GM21367 (cell line): ENCODE data around the gene TEX36.
"Not testable (repeated sequence)": the region's sequence is repeated elsewhere in the genome, so short reads cannot be mapped to it uniquely, and the experiment has no call there.

ENCODE experiments used
- ATAC-seq: cut with Tn5 transposase; IDR thresholded peaks from one replicate; pipeline ENCODE4 v1.9.1; 2021; ENCODE audit not compliant: unreplicated experiment

Gene TEX36

DNA sequence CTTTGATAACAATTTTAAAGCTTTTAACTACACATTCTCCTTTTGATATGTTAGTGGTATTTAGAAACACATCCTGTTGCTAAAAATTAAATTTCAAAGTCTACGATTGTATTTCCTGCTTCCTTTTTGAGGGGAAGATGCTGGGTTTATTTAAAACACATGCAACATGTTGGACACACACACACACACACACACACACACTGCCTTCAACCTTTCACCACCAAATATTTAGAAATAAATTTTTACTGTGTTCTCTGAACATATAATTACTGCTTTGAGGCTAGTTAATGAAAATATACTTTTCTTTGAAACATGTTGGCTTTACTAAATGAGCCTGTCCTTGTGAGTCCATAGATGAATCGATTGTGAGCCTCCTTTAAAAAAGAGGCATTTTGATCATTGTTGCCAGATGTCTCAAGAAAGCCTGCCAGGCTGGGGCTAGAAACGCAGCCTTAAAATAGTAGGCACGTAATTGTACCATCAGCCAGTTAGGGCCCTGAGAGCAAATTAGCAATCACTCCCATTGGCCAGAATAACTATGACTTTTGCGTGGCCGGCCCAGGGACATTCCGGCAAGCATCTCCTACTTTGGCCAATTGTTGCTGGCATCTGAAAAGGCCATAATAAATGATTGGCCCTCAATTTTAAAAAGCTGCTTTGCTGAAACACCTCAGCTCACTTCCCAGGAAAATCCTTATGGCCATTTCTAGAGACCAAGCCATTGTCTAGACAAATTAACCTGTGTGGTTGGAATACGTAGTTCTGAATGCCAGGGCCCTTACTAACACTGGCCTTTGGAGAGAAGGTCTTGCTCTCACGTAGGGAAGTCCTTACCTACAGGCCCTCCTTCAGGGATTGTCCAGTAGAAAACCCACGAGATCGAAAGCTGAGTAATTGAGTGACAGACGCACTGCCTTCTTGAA is 9.9 kb upstream of the TEX36 start:
- ATAC-seq = no peak

DNA sequence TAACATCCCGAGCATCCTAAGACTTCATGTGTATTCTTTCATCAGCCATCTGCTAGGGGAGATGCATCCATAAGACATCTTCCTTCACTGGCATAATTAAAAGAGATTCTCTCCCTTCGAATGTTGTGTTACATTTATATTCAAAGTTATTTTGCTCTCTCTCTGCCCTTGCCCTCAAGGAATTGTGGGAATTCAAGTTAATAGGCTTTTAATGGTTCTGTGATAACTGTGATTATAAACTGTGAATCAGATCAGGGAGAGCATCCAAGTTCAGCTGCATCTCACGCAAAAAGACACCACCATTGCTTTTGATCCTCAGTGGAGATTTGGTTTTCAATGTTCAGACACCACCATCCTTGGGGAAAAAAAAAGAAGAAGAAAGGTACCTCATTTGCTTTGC is 9.2 kb upstream of the TEX36 start:
- ATAC-seq = no peak

DNA sequence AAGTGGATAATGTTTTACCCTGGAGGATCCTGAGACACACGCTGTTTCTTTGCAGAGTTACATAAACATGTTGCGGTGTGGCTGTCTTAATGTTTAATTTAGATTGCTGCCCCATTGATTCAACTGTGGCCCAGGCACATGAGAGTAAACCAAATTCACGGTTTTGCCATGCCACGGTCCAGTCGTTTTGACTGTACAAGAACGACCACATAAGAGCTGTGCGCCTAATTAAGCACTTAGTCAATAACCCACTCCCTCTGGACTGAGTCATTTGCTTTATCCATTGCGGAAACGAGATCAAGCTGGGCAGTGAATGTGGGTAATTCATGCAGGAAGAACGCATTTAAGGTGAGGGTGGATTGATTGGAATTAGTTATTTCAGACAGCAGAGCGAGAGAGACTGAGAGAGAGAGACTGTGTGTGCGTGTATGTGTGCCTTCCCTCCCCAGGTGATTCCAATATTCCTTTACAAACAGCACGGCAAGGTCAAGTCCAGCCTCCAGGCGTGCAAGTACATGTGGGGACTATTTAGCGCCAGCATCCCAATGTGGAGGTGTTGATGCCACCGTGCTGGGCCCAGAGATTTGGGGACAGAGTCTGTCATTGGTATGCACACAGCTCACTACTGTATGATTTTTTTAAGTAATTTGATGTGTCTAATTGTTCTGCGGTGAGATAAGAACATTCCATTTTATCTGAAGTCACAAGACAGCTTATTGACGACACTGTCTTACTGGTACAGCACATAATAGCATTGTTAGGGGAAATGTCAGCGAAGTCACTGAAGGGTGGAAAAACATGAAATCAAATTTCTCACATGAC is 8.4 kb upstream of the TEX36 start:
- no peak for ATAC-seq

DNA sequence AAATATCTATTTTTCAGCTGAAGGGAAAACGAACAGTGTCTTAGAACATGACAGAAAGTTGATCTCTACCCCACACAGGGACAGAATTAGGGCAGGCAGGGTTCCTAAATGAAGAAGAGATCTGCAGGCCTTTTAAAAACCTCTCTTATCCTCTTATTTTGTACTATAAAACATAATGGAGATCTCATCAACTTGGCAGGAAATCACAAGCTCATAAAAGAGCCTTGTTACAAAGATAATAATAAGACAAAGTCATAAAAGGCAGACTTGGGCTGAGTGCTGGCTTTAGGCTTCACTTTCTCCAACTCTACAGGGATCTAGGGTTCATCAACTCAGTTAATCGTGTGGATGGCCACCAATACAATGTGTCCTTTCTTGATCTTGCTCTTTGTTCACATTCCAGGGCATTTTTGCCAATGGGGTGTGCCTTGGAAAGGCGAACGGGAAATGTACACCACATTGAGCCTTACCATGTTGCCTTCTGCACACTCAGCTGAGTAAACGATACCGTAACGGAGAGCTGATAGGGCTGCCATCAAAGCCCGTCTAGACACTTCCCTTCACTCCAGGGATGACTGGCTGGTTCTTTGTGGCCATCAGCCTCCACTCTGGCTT is 7.1 kb upstream of the TEX36 start:
- no peak for ATAC-seq

DNA sequence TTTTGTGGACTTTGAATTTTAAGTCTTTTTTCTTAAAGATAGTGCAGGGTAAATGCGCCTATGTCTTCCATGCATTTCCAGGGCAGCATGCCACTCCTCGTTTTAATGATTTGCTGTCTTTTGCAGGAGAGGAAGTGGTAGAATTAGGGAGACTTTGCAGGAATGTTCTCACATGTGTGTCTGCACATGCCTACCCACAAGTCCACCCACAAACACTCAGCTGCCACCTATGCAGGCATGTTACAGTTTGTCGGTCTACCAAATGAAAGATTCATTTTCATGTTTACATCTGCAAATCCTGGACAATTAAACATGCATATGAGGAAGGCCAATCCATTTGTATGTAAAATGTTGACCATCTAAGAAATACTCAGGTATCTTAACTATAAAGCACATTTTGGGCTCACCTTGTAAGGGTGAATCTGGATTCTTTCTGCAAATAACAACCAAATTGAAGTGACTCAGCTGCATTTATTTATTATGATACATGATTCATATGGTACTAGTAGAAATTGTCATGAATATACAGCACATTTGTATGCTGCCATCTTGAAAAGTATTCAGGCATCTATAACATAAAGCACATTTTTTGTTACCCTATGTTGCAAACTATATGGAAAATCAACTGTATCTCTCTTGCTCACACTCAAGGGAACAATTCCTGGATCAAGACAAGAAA is 4.7 kb upstream of the TEX36 start:
- ATAC-seq = no peak

DNA sequence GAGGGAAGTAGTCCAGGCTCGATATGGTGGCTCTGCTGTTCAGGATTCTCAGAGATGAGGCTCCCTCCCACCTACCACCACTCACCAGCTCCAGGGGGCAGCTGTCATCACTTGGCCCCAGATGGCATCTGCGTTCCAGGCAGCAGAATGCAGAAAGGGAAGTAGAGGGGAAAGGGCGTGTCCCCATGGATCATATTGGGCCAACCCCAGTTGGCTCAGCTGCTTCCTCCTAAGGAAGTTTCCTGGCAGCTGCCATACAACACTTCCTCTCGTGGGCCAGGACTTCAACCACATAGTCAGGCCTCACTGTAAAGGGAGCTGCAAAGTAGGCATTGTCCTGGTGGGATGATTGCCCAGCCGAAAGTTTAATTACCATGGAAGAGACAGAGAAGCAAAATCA is 1.6 kb upstream of the TEX36 start:
- ATAC-seq = no peak

DNA sequence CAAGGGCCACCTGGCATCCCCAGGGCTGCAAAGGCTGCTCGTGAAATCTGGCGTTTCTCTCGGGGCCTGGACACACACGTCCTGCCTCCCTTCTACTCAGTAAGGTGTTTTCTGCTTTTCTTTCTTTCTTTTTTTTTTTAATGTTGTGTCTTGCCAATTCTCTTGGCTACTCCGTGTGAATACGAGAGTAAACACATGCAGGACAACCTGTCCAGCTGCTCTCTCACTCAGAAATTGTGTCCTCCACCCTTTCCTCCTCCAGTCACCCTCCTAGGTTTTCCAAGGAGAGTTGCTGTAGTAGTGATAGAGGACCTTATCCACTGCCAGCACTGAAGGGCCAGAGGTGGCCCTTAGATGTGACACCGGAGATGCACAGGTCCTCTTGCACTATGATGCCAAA is 858 bp upstream of the TEX36 start:
- ATAC-seq = no peak

DNA sequence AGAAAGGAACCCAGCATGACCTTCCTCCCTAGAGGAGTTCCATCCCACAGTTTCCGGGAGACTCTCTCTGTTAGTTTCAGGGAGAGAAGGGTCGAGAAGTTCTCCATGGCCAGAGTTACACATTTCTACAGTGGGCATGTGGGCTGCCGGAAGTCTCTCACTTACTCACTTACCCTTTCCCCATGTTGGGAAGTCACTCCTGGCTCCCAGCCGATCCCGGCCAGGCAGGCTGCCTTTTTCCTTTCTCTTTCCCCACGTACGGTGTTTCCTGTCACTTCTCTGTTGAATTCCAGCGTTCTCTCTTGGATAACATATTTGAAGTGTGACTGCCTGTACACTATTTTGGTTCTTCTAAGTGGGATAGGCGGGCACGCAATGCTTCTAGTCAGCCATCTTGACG is 3.5 kb downstream of the TEX36 start:
- ATAC-seq = no peak

DNA sequence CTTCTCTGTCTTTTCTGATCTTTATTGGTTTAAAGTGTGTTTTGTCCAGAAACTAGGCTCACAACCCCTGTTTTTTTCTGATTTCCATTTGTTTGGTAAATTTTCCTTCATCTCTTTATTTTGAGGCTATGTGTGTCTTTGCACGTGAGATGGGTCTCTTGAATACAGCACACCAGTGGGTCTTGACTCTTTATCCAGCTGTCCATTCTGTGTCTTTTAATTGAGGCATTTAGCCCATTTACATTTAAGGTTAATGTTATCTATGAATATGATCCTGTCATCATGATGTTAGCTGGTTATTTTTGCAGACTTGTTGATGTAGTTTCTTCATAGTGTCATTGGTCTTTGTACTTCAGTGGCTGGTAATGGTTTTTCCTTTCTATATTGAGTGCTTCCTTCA is 10.1 kb downstream of the TEX36 start:
- no peak for ATAC-seq

DNA sequence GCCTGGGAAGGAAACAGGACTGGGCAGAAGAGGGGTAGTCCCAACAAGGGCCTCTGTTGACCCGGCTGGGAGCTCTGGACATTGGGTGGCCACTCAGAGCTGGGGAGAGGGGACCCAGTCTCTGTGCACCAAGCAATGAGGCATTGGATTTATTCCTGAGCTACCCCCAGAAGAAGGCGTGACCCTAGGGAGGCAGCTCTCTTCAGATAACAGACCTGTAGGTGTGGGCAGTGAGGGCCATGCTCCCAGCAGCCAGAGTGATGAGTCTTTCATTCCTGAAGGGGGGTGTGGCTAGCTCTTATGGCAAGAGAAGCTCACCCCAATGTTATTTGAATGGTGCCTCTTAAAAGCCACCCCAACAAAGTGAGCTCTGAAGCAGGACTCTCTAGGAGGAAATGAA is 20.4 kb downstream of the TEX36 start:
- ATAC-seq = no peak

DNA sequence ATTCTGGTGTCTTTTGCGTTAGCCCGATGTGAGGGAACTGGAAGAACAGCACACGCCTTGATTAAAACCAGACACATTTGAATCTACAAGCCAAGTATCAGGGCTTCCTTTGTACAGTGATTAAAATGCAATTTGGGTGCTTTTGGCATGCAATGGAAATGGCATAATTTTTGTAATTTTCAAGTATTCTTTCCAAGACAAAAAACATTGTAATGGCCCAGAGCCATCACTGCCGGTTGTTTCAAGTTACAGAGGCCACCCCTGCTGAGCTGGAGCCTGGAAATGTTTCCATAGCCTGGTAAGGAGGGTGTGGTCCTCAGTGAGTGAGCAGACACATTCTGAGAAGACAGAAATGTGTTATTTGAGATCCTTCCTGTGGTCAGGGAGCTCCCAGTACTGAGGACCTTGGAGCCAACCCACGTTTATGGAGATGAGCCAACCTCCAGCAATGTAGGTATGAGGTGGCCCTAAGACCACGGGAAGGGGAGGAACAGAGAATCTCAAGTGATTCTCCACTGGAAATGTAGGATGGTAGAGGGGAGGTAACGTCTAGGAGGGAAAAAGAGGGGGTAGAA is 20.9 kb downstream of the TEX36 start:
- no peak for ATAC-seq

DNA sequence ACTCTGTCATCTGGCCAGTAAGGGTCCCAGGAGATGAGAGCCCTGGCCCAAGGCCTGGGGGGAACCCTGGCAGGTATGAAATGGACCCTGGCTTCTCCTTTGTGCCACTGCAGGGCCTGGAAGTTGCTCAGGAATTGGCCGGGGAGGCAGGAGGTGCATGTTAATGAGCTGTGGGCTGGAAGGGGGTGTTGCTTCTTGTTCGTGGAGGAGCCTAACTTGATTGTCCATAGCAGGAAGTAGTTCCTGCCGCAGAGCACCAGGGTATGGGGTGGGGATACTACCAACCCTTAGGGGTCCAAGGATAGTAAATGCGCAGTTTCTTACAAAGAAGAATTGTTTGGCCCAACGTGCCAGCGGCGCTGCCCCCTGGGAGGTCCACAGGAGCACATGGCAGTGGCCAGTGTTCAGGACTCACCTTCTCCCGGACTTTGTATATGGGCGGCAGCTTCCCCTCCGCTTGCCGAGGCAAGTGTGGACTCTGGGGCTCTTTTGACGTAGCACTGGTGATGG is 21.5 kb downstream of the TEX36 start:
- no peak for ATAC-seq

DNA sequence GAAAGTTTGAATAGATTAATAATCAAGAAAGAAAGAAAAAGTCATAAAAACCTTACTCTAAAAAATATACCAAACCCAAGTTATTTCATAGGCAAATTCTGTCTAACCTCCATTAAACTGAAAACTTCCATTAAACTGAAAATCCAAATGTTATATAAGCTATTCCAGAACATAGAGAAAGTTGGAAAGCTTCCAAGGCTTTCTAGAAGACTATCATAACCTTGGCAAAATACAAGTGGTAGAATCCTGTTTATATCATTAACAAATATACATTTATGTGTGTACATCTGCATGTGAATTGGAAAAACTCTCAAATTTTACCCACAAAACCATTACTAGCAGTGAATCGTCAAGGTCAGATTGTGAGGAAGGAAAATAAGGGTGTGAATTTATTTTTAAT is 23.9 kb downstream of the TEX36 start:
- ATAC-seq = no peak

DNA sequence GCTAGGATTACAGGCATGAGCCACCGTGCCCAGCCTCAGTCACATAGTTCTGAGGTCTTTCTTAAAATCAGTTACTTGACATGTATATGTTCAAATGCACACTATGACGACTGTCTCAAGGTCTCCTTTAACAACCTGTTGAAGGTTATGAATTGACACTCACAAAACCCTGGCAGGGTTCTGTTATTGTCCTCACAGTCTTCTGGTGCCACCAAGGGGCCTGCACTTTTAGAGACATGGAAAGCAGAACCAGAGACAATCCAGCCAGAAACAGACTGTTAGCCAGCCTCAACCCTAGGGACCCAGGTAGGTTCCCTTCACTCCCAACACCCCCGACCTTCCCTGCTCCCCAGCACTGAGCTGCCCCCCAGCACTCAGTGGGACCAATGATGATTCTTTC is 26.4 kb downstream of the TEX36 start:
- ATAC-seq = no peak

DNA sequence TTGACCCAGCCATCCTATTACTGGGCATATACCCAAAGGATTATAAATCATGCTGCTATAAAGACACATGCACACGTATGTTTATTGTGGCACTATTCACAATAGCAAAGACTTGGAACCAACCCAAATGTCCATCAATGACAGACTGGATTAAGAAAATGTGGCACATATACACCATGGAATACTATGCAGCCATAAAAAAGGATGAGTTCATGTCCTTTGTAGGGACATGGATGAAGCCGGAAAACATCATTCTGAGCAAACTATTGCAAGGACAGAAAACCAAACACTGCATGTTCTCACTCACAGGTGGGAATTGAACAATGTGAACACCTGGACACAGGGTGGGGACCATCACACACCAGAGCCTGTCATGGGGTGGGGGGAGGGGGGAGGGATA is 29.9 kb downstream of the TEX36 start:
- not testable (repeated sequence) for ATAC-seq

DNA sequence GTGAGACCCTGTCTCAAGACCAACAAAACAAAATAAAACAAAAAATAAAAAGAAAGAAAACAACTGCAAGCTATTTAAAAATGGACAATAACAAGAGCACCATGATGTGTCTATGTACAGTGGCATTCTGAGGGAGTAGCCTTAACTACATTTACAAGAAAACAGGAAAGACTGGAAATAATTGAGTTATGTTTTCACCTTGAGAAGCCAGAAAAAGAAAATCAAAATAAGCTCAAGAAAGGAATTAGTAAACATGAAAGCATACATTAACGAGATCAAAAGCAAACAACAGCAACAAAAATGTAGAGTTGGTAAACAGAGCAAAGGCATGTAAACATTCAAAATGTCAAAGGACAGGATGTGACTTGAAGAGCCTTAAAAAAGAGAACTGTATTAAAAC is 36.7 kb downstream of the TEX36 start:
- ATAC-seq = no peak

DNA sequence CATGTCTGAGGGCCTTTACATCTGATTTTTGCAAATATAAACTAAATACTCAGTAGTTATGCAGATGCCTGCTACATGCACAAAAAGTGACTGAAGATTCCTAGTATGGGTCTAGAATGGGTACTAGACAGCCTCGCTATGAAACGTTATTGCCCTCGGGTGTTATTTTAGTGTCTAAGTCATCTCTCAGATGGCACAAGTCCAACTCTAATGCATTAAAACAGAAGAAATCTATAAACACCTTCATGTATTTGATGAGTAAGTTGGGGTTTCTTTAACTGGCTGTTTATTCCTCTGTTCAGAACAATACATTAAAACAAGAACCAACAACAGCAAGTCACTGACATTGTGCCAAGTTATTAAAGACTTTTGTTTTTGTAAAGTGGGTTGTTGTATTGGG is 41.6 kb downstream of the TEX36 start:
- ATAC-seq = no peak

DNA sequence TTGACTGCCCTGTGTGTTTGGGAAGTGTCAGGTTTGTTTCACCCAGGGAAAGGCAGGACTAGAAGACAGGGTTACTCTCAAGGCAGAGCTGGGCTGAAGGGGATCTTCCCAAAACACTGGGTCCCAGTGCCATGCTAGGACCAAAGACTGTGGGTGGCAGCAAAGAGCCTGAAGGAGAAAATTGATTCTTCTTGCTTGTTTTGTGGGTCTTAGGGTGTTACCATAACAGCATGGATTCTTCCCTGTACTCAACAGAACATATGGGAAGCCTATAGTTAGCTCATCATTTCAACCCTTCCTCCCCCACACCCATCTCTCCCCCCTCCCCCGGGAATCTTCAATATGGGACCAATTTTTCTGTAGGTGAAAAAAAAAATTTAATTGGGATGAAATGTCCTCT is 42.3 kb downstream of the TEX36 start:
- ATAC-seq = no peak

DNA sequence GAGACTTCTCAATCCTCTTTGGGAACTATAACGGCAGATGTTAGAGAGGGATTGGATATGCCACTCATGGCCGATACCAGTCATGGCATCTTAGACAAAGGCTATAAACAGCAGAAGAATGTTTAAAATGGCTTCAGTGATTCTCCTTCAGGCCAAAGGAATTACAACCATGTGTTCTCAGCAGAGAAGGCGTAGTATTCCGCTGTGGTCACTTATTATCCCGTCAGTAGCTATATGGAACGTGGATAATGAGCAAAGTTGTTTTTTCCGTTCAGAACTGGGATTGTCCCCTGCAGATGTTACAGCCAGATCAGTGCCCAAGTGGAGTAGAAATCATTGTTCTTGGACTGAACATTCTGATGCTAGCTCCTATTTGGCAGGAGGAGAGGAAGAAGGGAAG is 43.1 kb downstream of the TEX36 start:
- ATAC-seq = no peak

DNA sequence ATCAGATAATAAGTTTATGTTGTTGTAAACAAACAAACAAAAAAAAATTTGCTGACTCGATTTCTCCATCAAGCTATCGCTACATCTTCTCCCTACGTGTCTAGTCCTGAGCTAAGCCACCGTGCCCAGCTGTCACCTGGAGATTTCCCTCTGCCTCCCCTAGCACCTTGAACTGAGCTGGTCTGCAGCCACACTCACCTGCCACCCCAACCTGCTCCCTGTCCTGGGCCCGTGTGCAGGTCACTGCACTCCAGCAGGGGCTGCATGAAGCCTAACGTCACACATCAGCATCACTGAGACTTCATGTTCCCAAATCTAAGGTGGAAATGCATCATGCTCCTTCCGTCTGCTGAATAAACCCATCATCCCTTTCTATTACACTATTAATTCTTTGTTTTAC is 44.4 kb downstream of the TEX36 start:
- ATAC-seq = no peak

DNA sequence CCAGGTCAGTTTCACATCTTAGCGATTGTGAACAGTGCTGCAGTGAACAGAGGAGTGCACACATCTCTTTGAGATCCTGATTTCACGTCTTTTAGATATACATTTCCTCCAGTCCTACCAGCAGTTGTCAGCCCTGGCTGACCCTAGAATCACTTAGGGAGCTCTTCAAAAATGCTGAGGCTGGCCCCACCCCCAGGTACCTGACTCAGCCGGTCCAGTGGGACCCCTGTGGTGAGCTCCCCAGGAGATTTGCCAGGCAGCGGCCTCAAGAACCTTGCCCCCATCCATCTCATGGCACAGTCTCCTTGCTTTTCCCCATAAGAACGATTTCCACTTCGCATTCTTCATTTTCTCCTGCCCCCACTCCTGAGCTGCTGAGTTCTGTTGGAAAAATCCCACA is 45.5 kb downstream of the TEX36 start:
- ATAC-seq = no peak
